HG02588 (cell line): ENCODE measurements around the gene SSB.
A peak's percentile ranks its signal among the peaks of the same experiment; 100 is the strongest.
"Not testable (repeated sequence)": the region's sequence is repeated elsewhere in the genome, so short reads cannot be mapped to it uniquely, and the experiment has no call there.

Experiments used
- ATAC-seq: cut with Tn5 transposase; IDR thresholded peaks from one replicate; pipeline ENCODE4 v1.9.1; 2021; ENCODE audit warnings: mild to moderate bottlenecking, moderate library complexity; ENCODE audit not compliant: unreplicated experiment

The SSB gene

GRCh38 chr2:169781249-169782013 lies 17.2 kb upstream of the SSB start:
- ATAC-seq, result no peak

- ATAC-seq, result no peak
Observed at GRCh38 chr2:169782513-169782912, 16.2 kb upstream of the SSB start.

GRCh38 chr2:169790581-169790980 lies 8.1 kb upstream of the SSB start:
- no peak for ATAC-seq

- ATAC-seq, result no peak
Observed at GRCh38 chr2:169795181-169795580, 3.5 kb upstream of the SSB start.

GRCh38 chr2:169796441-169796840 lies 2.2 kb upstream of the SSB start:
- no peak for ATAC-seq

- no peak for ATAC-seq
Observed at GRCh38 chr2:169797601-169798000, 1.1 kb upstream of the SSB start.

GRCh38 chr2:169798397-169798717 lies 314 bp upstream of the SSB start:
- ATAC-seq, result no peak

GRCh38 chr2:169803480-169803879 lies 4.8 kb downstream of the SSB start:
- ATAC-seq, result no peak

GRCh38 chr2:169806586-169806985 lies 7.9 kb downstream of the SSB start:
- no peak for ATAC-seq

- no peak for ATAC-seq
Observed at GRCh38 chr2:169808221-169808620, 9.6 kb downstream of the SSB start.

- ATAC-seq, result no peak
Observed at GRCh38 chr2:169815849-169816248, 17.2 kb downstream of the SSB start.

- not testable (repeated sequence) for ATAC-seq
Observed at GRCh38 chr2:169816961-169817360, 18.3 kb downstream of the SSB start.

GRCh38 chr2:169817369-169817768 lies 18.7 kb downstream of the SSB start:
- not testable (repeated sequence) for ATAC-seq

- no peak for ATAC-seq
Observed at GRCh38 chr2:169818241-169818640, 19.6 kb downstream of the SSB start.

- ATAC-seq, result no peak
Observed at GRCh38 chr2:169819106-169819505, 20.4 kb downstream of the SSB start.

GRCh38 chr2:169820101-169820500 lies 21.4 kb downstream of the SSB start:
- ATAC-seq, result not testable (repeated sequence)

- no peak for ATAC-seq
Observed at GRCh38 chr2:169822036-169822435, 23.4 kb downstream of the SSB start.

- ATAC-seq, result no peak
Observed at GRCh38 chr2:169822785-169823392, 24.2 kb downstream of the SSB start.

- no peak for ATAC-seq
Observed at GRCh38 chr2:169823996-169824372, 25.3 kb downstream of the SSB start.

- ATAC-seq, result peak; percentile 62
Observed at GRCh38 chr2:169824373-169825333, 26.0 kb downstream of the SSB start, which contains the start of gene METTL5. Gene METTL5, minus strand, starts transcription at chr2:169824905. Its CDS starts 308 bp downstream, at chr2:169824597.
